Airway epithelial cell (primary cell): ENCODE measurements around the gene CDV3. TPM values are rescaled to one million over a fixed set of nuclear protein-coding genes. Genes with fewer than 3 reads are reported as not detected.

Experiments used
- total RNA-seq: library from RNA; depleted of rRNA; stranded (reverse); fragments of >200 nt; gene quantifications from 2 replicates; pipeline ENCODE4 v1.2.3, GENCODE V29; 2015

Gene CDV3
- 75.0 and 88.0 TPM in 2 replicates for total RNA-seq

GRCh38 chr3:133573629-133574194 lies at the start of gene CDV3:
TSS of gene CDV3 (plus strand) at chr3:133573686. CDS start at chr3:133574045, 359 bp downstream.

Other genes with a start within 250 kb of the CDV3 start
- gene BFSP2, start 173.6 kb upstream of the CDV3 start, total RNA-seq, result not detected in 2 replicates
- 16.7 and 22.4 TPM in 2 replicates for gene TOPBP1, start 88.3 kb downstream of the CDV3 start, total RNA-seq
- gene TF, start 172.7 kb downstream of the CDV3 start, total RNA-seq, result 0.28 TPM in 1 of 2 replicates, not detected in the other
- gene SRPRB, start 232.1 kb downstream of the CDV3 start, total RNA-seq, result 27.7 and 40.0 TPM in 2 replicates